Measurements from ENCODE around the gene PDLIM7.

DNA sequence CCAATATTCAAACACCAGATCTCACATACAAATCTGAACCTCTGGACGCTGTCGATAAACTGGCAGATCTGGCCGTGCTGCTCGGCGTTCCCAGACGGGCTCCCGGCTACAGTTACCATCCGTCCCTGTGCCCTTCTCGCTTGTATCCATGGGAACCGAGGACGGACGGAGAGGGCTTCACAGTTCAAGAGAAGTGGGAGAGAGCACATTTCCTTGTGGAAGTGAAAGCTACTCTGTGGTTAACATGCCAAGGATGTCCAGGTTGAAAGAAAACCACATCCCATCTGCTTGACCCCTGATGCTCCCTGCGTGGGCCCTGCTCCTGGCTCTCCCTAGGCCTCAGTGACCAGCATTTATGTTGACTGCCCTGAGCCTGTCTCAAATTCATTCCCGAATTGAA is 17.6 kb downstream of the PDLIM7 start:
- TF ChIP-seq, protein P1, sequence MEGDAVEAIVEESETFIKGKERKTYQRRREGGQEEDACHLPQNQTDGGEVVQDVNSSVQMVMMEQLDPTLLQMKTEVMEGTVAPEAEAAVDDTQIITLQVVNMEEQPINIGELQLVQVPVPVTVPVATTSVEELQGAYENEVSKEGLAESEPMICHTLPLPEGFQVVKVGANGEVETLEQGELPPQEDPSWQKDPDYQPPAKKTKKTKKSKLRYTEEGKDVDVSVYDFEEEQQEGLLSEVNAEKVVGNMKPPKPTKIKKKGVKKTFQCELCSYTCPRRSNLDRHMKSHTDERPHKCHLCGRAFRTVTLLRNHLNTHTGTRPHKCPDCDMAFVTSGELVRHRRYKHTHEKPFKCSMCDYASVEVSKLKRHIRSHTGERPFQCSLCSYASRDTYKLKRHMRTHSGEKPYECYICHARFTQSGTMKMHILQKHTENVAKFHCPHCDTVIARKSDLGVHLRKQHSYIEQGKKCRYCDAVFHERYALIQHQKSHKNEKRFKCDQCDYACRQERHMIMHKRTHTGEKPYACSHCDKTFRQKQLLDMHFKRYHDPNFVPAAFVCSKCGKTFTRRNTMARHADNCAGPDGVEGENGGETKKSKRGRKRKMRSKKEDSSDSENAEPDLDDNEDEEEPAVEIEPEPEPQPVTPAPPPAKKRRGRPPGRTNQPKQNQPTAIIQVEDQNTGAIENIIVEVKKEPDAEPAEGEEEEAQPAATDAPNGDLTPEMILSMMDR (optimal IDR thresholded peaks at IDR 0.05 in 1 of 3, IDR thresholded peaks at IDR 0.05 in 1 of 3, conservative IDR thresholded peaks at IDR 0.05 in 1 of 3; ENCODE audit: extremely low read depth in 1 of 3, insufficient read depth in 2 of 3, low read length in 3 of 3) = no peak
- TF ChIP-seq EZH2 (IDR thresholded peaks at IDR 0.05; ENCODE audit: low read length) = no peak
